WI38 (cell line): ENCODE data around the gene EGR2.

Source experiments
- H3K4me3 ChIP-seq: 2 replicates; pipeline ENCODE4 v1.5.1; 2011; ENCODE audit warnings: low read depth, mild to moderate bottlenecking, control low read depth, low read length
- TF ChIP-seq, protein P1 (sequence below): IDR thresholded peaks from 2 replicates; pipeline ENCODE4 v1.5.1; 2012; ENCODE audit warnings: low read depth, mild to moderate bottlenecking, control low read depth, low read length

Gene EGR2

DNA sequence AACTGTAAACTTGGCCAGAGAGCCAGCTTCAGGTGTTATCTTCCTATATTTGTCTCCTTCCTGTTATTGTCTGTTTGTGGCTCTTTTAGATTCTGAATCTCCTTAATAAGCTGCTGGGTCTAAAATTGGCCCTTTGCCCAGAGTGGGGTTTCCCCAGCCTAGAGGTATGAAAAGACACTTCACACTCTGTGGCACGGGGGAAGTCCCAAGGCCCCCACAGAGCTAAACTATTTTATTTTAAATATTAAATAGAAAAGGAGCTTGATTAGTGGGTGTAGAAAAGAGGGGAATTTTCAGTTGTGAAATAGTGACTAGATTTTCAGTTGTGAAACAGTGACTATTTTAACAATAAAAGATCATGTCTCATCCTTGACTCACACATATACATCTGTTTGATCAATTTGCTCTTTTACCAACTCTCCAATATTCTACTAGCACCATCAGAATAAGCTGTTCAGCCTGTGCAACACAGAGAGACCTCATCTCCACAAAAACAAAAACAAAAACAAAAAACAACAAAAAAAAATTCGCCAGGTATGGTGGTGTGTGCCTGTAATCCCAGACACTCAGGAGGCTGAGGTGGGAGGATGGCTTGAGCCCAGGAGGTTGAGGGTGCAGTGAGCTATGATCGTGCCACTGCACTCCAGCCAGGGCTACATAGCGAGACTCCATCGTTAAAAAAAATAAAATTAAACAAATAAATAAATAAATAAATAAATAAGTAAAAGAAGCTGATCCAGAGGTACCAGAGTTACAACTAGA is 36.5 kb downstream of the EGR2 start:
- no peak overlapping the region for H3K4me3 ChIP-seq
- TF ChIP-seq, protein P1, sequence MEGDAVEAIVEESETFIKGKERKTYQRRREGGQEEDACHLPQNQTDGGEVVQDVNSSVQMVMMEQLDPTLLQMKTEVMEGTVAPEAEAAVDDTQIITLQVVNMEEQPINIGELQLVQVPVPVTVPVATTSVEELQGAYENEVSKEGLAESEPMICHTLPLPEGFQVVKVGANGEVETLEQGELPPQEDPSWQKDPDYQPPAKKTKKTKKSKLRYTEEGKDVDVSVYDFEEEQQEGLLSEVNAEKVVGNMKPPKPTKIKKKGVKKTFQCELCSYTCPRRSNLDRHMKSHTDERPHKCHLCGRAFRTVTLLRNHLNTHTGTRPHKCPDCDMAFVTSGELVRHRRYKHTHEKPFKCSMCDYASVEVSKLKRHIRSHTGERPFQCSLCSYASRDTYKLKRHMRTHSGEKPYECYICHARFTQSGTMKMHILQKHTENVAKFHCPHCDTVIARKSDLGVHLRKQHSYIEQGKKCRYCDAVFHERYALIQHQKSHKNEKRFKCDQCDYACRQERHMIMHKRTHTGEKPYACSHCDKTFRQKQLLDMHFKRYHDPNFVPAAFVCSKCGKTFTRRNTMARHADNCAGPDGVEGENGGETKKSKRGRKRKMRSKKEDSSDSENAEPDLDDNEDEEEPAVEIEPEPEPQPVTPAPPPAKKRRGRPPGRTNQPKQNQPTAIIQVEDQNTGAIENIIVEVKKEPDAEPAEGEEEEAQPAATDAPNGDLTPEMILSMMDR, result no peak

DNA sequence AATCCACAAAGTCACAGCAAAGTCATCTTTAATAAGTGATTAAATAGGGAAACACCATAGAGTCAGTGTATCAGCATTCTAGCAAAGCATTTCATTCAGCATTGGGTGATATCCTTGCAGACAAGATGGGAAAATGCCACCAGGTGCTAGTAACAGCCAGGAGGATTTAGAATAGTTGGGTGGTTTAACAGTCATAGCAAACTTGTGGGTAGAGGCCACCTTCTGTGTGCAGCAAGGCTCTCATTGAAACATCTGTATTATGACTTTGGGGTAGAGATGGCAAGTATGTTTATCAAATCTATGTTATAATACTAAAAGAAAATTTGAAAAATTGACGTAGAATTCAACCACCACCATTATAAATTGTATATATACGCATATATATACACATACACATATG is 38.0 kb downstream of the EGR2 start:
- TF ChIP-seq, protein P1, result no peak

DNA sequence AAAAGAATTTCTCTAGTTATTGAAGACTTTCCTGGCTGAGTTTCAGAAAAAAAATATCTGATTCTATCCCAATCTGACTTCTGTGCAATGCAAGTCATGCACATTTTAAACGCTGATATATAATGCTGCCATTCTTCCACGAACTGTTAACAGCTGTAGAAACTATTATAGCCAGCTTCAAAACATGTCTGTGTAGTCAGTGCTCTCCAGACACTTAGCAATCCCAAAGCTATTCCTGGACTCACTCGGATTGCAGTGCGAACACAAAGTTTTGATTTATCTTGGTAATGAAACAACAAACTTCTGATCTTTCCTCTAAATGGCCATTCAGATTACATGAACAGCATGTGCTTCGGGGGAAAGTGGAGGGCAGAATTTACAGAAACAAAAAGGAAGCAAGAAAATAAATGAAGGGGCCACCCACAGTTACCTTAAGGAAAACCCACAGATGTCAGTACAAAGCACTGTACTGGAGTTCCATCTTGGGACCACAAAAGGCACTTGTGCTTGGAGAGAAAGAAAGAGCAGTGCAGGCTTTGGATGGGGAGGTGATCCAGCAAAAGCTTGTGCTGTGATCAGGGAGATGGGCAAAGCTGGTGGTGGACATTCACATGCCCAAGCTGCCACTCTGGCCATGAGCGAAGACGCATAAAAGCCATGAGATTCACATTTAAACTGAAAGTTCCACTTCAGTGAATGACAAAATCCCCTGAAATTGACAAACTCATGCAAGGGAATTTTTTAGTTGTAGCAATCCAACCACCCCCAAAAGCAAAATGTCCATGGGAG is 43.8 kb downstream of the EGR2 start:
- TF ChIP-seq, protein P1, result no peak
- H3K4me3 ChIP-seq, result no peak overlapping the region

More for the DNA sequence above, 38.0 kb downstream of the EGR2 start:
- no peak overlapping the region for H3K4me3 ChIP-seq

DNA sequence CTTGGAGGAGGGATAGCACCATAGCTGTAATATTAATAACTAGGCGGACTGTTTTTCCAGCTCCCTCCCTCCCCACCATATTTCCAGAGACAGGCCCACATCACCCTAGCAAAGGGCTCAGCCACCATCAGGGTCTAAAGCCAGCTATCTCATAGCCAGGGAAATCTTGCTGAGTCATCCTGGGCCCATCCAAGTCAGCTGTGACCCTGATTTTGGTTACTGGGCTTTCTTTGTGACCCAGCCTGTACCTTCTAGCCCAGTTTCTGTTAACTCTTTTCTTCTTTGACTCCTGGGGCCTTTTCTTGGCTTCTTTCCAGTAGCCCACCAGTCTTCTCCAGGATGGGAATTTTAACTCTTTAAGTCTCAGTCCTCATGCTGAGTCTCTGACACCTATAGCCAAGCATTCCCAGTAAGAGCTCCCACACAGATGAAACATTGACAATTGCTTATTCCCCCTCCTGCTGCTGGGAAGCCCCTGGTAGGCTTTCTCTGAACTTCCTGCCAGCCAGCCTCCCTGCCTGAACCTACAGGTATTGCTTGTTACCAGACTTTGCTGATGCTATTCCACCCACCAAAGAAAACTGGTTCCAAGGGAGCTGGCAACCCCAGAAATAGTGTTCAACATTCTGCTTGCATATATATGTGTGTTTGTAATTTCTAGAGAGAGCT is 46.5 kb downstream of the EGR2 start:
- TF ChIP-seq, protein P1, result no peak
- no peak overlapping the region for H3K4me3 ChIP-seq

DNA sequence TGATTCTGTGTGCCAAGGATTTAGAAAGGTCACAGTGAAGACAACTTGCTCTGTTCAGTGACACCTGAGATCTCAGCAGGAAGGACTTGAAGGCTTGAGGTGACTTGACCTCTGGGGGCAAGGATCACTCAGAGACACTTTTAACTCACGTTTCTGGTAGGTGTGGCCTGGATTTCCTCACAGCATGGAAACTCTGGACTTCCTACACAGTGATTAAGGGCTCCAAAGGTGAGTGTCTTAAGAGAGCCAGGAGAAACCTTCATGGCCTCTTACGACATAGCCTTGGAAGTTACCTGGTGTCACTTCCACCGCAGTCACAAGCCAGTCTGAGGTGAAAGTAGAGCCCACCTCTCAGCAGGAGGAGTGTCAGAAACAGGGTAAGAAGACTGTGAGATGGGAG is 49.8 kb downstream of the EGR2 start:
- no peak overlapping the region for H3K4me3 ChIP-seq
- TF ChIP-seq, protein P1, result no peak

DNA sequence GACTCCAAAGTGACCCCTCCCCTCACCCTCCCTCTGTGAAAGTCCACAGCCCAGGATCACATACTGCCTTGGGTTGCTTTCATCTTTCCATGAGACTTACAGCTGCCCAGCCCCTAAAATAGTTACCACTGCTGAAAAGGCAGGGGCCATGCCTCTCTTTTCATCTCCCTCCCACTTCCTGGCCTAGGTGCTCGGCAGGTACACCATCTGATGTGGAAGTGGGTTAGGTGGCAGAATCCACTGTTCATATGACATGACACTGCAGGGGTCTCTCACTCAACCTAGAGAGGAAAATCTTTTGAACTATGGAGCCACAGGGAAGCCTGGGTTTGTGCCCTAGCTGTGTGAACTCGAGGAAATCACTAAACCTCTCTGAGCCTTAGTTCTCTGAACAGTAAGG is 50.4 kb downstream of the EGR2 start:
- no peak overlapping the region for H3K4me3 ChIP-seq
- TF ChIP-seq, protein P1, result no peak

DNA sequence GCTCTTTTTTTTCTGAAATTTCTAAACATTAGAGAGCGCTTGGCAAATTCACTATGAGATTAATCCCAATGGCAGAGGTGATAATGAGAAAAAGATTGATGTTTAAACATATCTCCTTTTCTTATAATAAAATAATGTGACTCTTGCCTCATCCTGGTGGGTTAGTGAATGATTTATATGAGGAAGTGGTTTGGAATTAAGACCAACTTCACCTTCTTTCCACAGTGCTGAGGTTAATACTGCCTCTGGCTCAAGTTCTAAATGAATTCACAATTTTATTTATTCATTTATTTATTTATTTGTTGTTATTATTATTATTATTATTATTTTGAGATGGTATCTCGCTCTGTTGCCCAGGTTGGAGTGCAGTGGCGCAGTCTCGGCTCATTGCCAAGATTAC is 52.2 kb downstream of the EGR2 start:
- no peak overlapping the region for H3K4me3 ChIP-seq
- TF ChIP-seq, protein P1, result no peak
